Measurements from ENCODE around the gene CCDC17. TPM values are rescaled to one million over a fixed set of nuclear protein-coding genes. Genes with fewer than 3 reads are reported as not detected.
A peak's percentile ranks its signal among the peaks of the same experiment; 100 is the strongest.

Gene CCDC17
- total RNA-seq, 2 donors from 2014 or later: 3.6 to 7.3 TPM

GRCh38 chr1:45584351-45585109, 39.3 kb downstream of the CCDC17 start:
- Histone ChIP-seq H3K4me3 (peak overlapping the region; percentile 75 to 83), H3K27ac (peak overlapping the region; percentile 73 to 96 (median 89)), H3K27me3 (no peaks in the 10 kb centered on the region), H3K9me3 (no peaks in the 10 kb centered on the region), H3K36me3 (replicated peaks in 1 of 2; ENCODE audit: insufficient read depth in 1 of 2, low read depth in 2 of 2) (no peaks in the 10 kb centered on the region), H3K4me1 (peaks cover 23% of the 10 kb centered on the region)
- 0 to 1% methylated on average over 41 to 58 of the region's 59 CpGs for WGBS, 2 donors
- intact Hi-C loops (cut with DNase I): no loop called here
- TF ChIP-seq POLR2A (IDR thresholded peaks at IDR 0.05) (peak in 2 of 3 donors; percentile 4 to 14), CTCF (IDR thresholded peaks at IDR 0.05) (no peak)
- ATAC-seq (peak; percentile 78), DNase-seq (peak; percentile 86 to 89 (median 88))

- peak; percentile 70 to 95 (median 95) for TF ChIP-seq POLR2A (IDR thresholded peaks at IDR 0.05)
- no peak for TF ChIP-seq CTCF (IDR thresholded peaks at IDR 0.05)
- H3K4me1 ChIP-seq: peaks cover 22% of the 10 kb centered on the region
- no peaks in the 10 kb centered on the region for H3K36me3 ChIP-seq (replicated peaks in 1 of 2; ENCODE audit: insufficient read depth in 1 of 2, low read depth in 2 of 2)
- ATAC-seq (peak; percentile 79), DNase-seq (peak; percentile 89 to 91 (median 90))
- H3K9me3 ChIP-seq: no peaks in the 10 kb centered on the region
- intact Hi-C loops (cut with DNase I): no loop called here
- peak within 1 kb of the TSS; percentile 75 to 83 for H3K4me3 ChIP-seq
- WGBS, 2 donors: 0 to 1% methylated on average over 17 to 40 of the region's 41 CpGs
- peak within 1 kb of the TSS; percentile 73 to 96 (median 89) for H3K27ac ChIP-seq
- H3K27me3 ChIP-seq: no peaks in the 10 kb centered on the region
Observed at GRCh38 chr1:45583666-45584350, 40.0 kb downstream of the CCDC17 start, which contains the start of gene NASP. Gene NASP, plus strand, starts transcription at chr1:45584041. Its CDS starts 106 bp downstream, at chr1:45584147.

- no peak for TF ChIP-seq CTCF (IDR thresholded peaks at IDR 0.05)
- peak overlapping the region; percentile 75 to 83 for H3K4me3 ChIP-seq
- intact Hi-C loops (cut with DNase I): no loop called here
- peak; percentile 88 for ATAC-seq
- no peaks in the 10 kb centered on the region for H3K27me3 ChIP-seq
- peaks cover 22% of the 10 kb centered on the region for H3K4me1 ChIP-seq
- peak; percentile 96 to 98 (median 96) for DNase-seq
- no peaks in the 10 kb centered on the region for H3K36me3 ChIP-seq (replicated peaks in 1 of 2; ENCODE audit: insufficient read depth in 1 of 2, low read depth in 2 of 2)
- no peaks in the 10 kb centered on the region for H3K9me3 ChIP-seq
- peak overlapping the region; percentile 73 to 96 (median 89) for H3K27ac ChIP-seq
- 0 to 1% methylated on average over 1 to 19 of the region's 19 CpGs for WGBS, 2 donors
Observed at GRCh38 chr1:45583264-45583665, 40.6 kb downstream of the CCDC17 start.

- 79 to 83% methylated on average over 7 of the region's 7 CpGs for whole genome bisulfite sequencing, 2 donors
- no peak overlapping the region for H3K27ac ChIP-seq
- H3K36me3 ChIP-seq (replicated peaks in 1 of 2; ENCODE audit: insufficient read depth in 1 of 2, low read depth in 2 of 2): peaks cover 0 to 2% of the 10 kb centered on the region in 2 donors
- no peaks in the 10 kb centered on the region for H3K27me3 ChIP-seq
- no peak for TF ChIP-seq POLR2A (IDR thresholded peaks at IDR 0.05)
- TF ChIP-seq CTCF (IDR thresholded peaks at IDR 0.05): no peak
- no peaks in the 10 kb centered on the region for H3K4me1 ChIP-seq
- DNase-seq (no peak), ATAC-seq (no peak)
- H3K4me3 ChIP-seq: no peak overlapping the region
- no peaks in the 10 kb centered on the region for H3K9me3 ChIP-seq
- intact Hi-C loops (cut with DNase I): loop anchor here (10.0 kb wide), 1 partner anchor 229 kb away; the partner anchor contains the start of genes MUTYH and TOE1
Observed at GRCh38 chr1:45574105-45574626, 49.7 kb downstream of the CCDC17 start.
